ENCODE data around the gene OASL.

The OASL gene

GRCh38 chr12:120988658-120989057 is 50.4 kb downstream of the OASL start:
- DNase-seq, result no peak

DNA sequence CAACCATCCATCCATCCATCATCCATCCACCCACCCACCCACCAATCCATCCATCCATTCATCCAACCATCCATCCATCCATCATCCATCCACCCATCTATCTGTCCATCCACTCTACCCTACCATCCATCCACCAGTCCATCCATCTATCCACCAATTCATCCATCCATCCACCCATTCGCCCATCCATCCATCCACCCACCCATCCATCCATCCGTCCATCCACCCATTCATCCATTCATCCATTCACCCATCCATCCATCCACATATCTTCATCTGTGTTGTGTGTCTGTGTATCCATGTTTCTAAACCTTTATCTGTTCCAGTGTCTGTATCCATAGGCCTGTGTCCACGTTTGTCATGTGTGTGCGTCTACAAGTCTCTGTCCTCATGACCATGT is 50.8 kb downstream of the OASL start:
- DNase-seq, result no peak

GRCh38 chr12:120984351-120984898 is 54.6 kb downstream of the OASL start:
- no peak for DNase-seq

DNA sequence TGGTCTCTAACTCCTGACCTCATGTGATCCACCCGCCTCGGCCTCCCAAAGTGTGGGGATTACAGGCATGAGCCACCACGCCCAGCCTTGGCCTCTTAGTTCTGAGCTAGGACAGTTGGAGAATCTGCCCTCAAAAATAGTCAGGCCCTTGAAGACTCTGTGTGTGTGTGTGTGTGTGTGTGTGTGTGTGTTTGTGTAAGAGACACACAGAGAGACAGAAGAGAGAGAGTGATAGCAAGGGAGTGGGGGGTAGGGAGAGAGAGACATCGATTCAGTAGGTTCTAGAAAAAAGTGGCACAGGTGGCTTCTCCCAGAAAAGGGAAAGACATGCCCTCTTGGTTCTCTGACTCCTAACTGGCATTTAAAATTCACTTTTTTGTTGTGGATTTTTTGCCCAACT is 55.3 kb downstream of the OASL start:
- DNase-seq, result no peak

GRCh38 chr12:120982659-120983058 is 56.4 kb downstream of the OASL start:
- no peak for DNase-seq

DNA sequence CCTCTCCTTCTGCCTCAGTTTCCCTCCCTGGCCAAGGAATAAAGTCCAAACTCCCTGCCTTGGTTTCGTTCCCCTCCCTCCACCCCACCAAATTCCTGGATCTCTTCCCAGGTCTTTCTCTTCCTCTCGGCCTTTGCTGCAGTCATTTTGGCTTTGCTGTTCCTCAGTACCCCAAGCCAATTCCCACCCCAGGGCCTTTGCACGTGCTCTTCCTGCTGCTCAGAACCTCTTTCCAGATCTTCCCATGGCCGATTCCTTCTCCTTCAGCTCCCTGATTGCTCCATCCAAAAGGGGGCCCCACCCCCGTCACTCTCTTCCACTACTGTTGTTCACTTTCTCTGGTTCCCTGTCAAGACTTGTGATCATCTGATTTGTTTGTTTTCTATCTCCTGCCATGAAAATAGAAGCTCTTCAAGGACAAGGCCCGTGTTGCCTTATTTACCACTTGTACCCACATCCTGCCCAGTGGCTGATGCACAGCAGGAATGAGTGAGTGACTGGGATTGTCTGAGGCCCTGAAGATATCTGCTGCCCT is 57.6 kb downstream of the OASL start:
- no peak for DNase-seq

- DNase-seq, result no peak
Observed at GRCh38 chr12:120980800-120981368, 58.2 kb downstream of the OASL start.

- no peak for DNase-seq
Observed at GRCh38 chr12:120979862-120980696, 59.0 kb downstream of the OASL start.

- no peak for DNase-seq
Observed at GRCh38 chr12:120979220-120979861, 59.7 kb downstream of the OASL start.

- DNase-seq, result no peak
Observed at GRCh38 chr12:120978296-120979219, 60.5 kb downstream of the OASL start, which contains the start of gene HNF1A. TSS of gene HNF1A (plus strand) at chr12:120978543. CDS start at chr12:120978769, 226 bp downstream.

- no peak for DNase-seq
Observed at GRCh38 chr12:120977531-120978295, 61.3 kb downstream of the OASL start.

DNA sequence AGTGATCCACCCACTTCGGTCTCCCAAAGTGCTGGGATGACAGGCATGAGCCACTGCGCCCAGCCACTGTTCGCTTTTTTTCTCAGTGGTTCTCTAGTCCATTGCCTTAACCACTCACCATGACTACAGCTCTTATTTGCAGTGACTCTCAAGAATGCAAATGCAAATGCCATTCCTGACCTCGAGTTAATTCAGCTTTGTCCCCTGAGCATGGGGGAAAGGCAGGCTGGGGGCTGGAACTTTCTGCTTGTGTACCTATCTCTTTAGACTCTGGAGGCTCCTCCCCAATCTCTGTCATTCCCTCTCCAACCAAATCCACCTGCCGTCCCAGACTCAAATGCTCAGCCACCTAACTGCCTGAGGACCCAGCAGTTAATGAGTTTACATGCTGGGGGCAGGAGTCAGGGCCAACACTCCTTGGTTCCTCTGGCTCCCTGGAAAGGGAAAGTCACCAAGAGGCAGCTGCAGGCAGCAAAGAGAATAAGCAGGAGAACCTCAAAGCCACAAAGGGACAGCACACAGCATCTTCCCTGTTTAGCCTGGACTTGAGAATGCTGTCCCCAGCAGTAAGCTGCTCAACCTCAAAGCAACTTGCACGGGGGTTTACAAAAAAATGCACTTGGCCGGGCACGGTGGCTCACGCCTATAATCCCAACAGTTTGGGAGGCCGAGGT is 66.0 kb downstream of the OASL start:
- DNase-seq, result no peak

GRCh38 chr12:120971299-120972180 is 67.5 kb downstream of the OASL start:
- peak; percentile 78 for DNase-seq

GRCh38 chr12:120970310-120970709 is 68.7 kb downstream of the OASL start:
- no peak for DNase-seq
